OCI-LY7 (cell line): ENCODE data around the gene TEX36. TPM values are rescaled to one million over a fixed set of nuclear protein-coding genes. Genes with fewer than 3 reads are reported as not detected.

Experiments used
- BruUV-seq: library from RNA; stranded (reverse); fragments of 400-500 nt; replicated peaks from 2 replicates; lab custom pipeline; 2021; lab: Mats Ljungman, UMichigan
- CTCF ChIA-PET: fragments of 300-600 bp; sonication (Branson Sonifier 250); formaldehyde crosslinking; loops from one replicate; lab custom pipeline; 2022; ENCODE audit warnings: antibody characterized with exemption; ENCODE audit not compliant: unreplicated experiment; lab: Charles Lee
- POLR2A ChIA-PET: fragments of 300-600 bp; sonication (Branson Sonifier 250); formaldehyde crosslinking; loops from one replicate; lab custom pipeline; 2022; ENCODE audit warnings: antibody characterized with exemption; lab: Charles Lee
- DNase-seq: peaks from one replicate; pipeline ENCODE4 v3.0.0-alpha.2; 2015; ENCODE audit warnings: low spot score
- H2AFZ ChIP-seq: fragments of 200-600 bp; sonication (generic), shearing (Covaris generic); 2 replicates; pipeline ENCODE4 v1.6.1; 2014; ENCODE audit warnings: mild to moderate bottlenecking, antibody characterized with exemption, low read length, moderate library complexity
- H3K27ac ChIP-seq: fragments of 200-600 bp; sonication (generic); 2 replicates; pipeline ENCODE4 v1.5.1; 2014; ENCODE audit warnings: mixed run types, low read depth, mild to moderate bottlenecking, moderate library complexity, low read length, inconsistent platforms; ENCODE audit not compliant: poor library complexity, severe bottlenecking
- H3K36me3 ChIP-seq: fragments of 200-600 bp; sonication (generic); 2 replicates; pipeline ENCODE4 v1.6.1; 2014; ENCODE audit warnings: mild to moderate bottlenecking, antibody characterized with exemption, low read length, moderate library complexity, mixed read lengths; ENCODE audit not compliant: insufficient read depth
- H3K4me1 ChIP-seq: fragments of 200-600 bp; sonication (generic); 2 replicates; pipeline ENCODE4 v1.5.1; 2014; ENCODE audit warnings: mild to moderate bottlenecking, low read length; ENCODE audit not compliant: insufficient read depth, poor library complexity, severe bottlenecking
- H3K4me2 ChIP-seq: fragments of 200-600 bp; sonication (generic); 2 replicates; pipeline ENCODE4 v1.6.1; 2014; ENCODE audit warnings: mild to moderate bottlenecking, low read length
- H3K4me3 ChIP-seq: fragments of 200-600 bp; sonication (generic); 2 replicates; pipeline ENCODE4 v1.5.1; 2014; ENCODE audit warnings: mild to moderate bottlenecking, low read depth, low read length; ENCODE audit not compliant: poor library complexity, severe bottlenecking
- H3K79me2 ChIP-seq: fragments of 200-600 bp; sonication (generic); 2 replicates; pipeline ENCODE4 v1.6.1; 2016; ENCODE audit warnings: low read depth, mild to moderate bottlenecking, low read length, moderate library complexity, mixed read lengths; ENCODE audit not compliant: insufficient read depth
- H3K9me2 ChIP-seq: fragments of 200-600 bp; sonication (generic); 2 replicates; pipeline ENCODE4 v1.6.1; 2016; ENCODE audit warnings: mild to moderate bottlenecking, low read length, mixed read lengths; ENCODE audit not compliant: insufficient read depth
- H3K9me3 ChIP-seq: fragments of 200-600 bp; sonication (generic); 2 replicates; pipeline ENCODE4 v1.6.1; 2014; ENCODE audit warnings: mild to moderate bottlenecking, mixed run types, low read length, mixed read lengths
- H4K20me1 ChIP-seq: fragments of 200-600 bp; sonication (generic); 2 replicates; pipeline ENCODE4 v1.6.1; 2014; ENCODE audit warnings: mild to moderate bottlenecking, antibody characterized with exemption, low read length, moderate library complexity, mixed read lengths; ENCODE audit not compliant: insufficient read depth
- EZH2phosphoT487 ChIP-seq: fragments of 200-600 bp; sonication (generic); IDR thresholded peaks from 2 replicates; pipeline ENCODE4 v1.6.1; 2018; ENCODE audit warnings: low read depth, borderline replicate concordance, mild to moderate bottlenecking, mixed run types, antibody characterized with exemption, low read length, moderate library complexity, mixed read lengths
- intact Hi-C: fragments of 100-400 bp; cut with micrococcal nuclease; formaldehyde crosslinking; loops from one replicate; pipeline ENCODE4 v1.10.0; 2022; ENCODE audit not compliant: unreplicated experiment
- total RNA-seq, 2 experiments: library from RNA; depleted of rRNA in 1 of 2; stranded (reverse); fragments of >200 nt in 1 of 2; shearing (Covaris generic) in 1 of 2; gene quantifications; 2 replicates each; pipeline ENCODE4 v1.2.3, GENCODE V29; 2014 to 2022
- TF ChIP-seq, protein P1 (sequence below): fragments of 200-600 bp; sonication (generic); conservative IDR thresholded peaks from 2 replicates; pipeline ENCODE4 v1.5.1; 2014; ENCODE audit warnings: mild to moderate bottlenecking, antibody characterized with exemption, low read length, moderate library complexity, mixed read lengths

Gene TEX36
- total RNA-seq, 2 experiments from 2014 or later, result not detected

DNA sequence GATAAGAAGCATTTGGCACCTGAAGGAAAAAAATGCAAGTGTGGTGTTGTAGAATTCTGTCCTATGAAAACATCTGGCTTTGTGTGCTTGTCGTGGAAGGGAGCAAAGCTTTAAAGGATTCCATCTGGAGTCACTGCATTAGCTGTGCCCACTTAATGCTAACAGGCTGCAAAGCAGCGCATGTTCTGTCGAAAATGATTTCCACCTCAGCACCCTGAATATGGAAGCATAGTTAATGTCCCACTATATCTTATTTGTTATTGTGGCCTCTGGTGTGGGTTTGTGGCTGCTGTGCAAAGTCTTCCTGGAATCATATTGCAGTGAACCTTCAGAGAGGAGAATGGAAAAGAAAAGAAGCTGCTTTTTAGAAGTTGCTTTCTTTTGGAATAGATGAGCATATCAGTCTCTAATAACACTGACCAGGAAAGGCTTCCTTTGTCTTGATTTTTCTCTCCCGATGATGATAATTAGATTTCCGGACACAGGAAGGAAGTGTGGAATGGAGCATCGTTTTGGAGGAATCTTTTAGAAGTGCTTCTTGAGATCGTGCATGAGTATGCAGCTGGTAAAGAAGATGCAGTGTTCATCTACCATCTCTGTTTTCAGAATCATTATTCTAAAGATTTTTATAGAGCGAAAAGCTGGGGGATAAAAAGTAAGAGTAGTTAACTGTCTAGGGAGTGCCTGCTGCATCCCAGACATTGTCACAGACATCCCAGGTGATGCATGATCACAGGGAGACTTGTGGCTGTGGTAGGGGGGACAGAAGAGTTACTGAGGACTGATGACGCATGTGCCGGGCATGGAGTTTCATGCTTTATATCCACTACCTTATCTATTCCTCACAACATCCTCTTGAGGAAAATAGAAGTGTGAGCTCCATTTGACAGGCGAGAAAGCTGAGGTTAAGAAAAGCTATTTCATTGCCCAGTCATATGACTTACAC lies 54.6 kb downstream of the TEX36 start:
- Histone ChIP-seq H3K79me2 (no peaks in the 10 kb centered on the region), H3K9me2 (no peaks in the 10 kb centered on the region), H3K4me1 (no peaks in the 10 kb centered on the region), H3K4me2 (no peak overlapping the region), H3K36me3 (no peaks in the 10 kb centered on the region), H2AFZ (no peak overlapping the region), H3K9me3 (no peaks in the 10 kb centered on the region), H3K27ac (no peak overlapping the region), H3K4me3 (no peak overlapping the region), H4K20me1 (no peaks in the 10 kb centered on the region)
- TF ChIP-seq, protein P1, sequence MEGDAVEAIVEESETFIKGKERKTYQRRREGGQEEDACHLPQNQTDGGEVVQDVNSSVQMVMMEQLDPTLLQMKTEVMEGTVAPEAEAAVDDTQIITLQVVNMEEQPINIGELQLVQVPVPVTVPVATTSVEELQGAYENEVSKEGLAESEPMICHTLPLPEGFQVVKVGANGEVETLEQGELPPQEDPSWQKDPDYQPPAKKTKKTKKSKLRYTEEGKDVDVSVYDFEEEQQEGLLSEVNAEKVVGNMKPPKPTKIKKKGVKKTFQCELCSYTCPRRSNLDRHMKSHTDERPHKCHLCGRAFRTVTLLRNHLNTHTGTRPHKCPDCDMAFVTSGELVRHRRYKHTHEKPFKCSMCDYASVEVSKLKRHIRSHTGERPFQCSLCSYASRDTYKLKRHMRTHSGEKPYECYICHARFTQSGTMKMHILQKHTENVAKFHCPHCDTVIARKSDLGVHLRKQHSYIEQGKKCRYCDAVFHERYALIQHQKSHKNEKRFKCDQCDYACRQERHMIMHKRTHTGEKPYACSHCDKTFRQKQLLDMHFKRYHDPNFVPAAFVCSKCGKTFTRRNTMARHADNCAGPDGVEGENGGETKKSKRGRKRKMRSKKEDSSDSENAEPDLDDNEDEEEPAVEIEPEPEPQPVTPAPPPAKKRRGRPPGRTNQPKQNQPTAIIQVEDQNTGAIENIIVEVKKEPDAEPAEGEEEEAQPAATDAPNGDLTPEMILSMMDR, result no peak
- no peak for TF ChIP-seq EZH2phosphoT487
- ChIA-PET POLR2A (interaction anchor here (0.6 kb wide), 1 partner anchor 394 kb away, joined by 4 read pairs; no protein-coding TSS in a partner anchor), CTCF (no interaction called here)
- intact Hi-C loops, result loop anchor here (5.0 kb wide), 1 partner anchor 581 kb away; no protein-coding TSS in a partner anchor
- DNase-seq, result no peak
- BruUV-seq, result no TSS peak

DNA sequence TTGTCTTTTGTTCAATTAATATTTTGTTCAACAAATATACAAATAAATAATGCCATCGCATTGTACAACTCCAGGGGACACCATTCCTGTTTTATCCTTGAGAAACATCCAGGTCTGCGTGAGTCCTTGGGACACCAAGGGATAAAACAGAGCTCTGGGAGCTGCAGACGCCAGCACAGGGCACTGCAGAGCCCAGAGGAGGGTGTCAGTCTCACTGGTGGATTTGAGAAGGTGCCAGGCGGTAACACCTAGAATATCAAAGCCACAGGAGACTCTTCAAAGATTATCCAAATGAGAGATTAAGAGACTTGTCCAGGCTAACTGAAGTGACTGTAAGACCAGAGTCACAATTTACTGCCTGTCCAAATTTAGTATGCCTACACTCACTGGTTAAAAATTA lies 55.3 kb downstream of the TEX36 start:
- no peaks in the 10 kb centered on the region for H3K36me3 ChIP-seq
- H3K4me3 ChIP-seq, result no peak overlapping the region
- no peaks in the 10 kb centered on the region for H3K9me3 ChIP-seq
- H3K79me2 ChIP-seq, result no peaks in the 10 kb centered on the region
- no peaks in the 10 kb centered on the region for H3K4me1 ChIP-seq
- no peak overlapping the region for H3K27ac ChIP-seq
- ChIA-PET CTCF (no interaction called here), POLR2A (no interaction called here)
- intact Hi-C loops, result loop anchor here (5.0 kb wide), 1 partner anchor 580 kb away; no protein-coding TSS in a partner anchor
- H2AFZ ChIP-seq, result no peak overlapping the region
- H3K9me2 ChIP-seq, result no peaks in the 10 kb centered on the region
- TF ChIP-seq, protein P1, result no peak
- no peak for TF ChIP-seq EZH2phosphoT487
- H3K4me2 ChIP-seq, result no peak overlapping the region
- DNase-seq, result no peak
- BruUV-seq, result no TSS peak
- H4K20me1 ChIP-seq, result no peaks in the 10 kb centered on the region

DNA sequence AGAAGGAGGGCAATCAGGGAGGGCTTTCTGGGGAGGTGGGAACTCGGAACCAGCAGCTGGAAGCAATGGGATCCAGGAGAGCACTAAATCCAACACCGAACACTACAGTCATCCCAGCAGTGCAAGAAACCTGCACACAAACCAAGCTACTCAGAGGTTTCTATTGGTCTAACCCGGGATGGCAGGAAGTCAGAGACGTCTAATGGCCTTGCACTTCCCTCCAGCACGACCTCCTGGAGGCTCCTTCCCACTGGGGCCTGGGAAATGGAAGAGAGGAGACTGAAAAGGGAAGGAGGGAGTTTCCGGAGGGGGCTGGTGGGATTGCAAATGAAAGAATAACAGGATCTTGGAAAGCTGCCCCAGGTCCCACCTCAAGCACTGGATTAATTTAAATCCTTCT lies 56.3 kb downstream of the TEX36 start:
- Histone ChIP-seq H3K27ac (no peak overlapping the region), H3K4me2 (no peak overlapping the region), H3K79me2 (no peaks in the 10 kb centered on the region), H3K9me2 (no peaks in the 10 kb centered on the region), H3K36me3 (no peaks in the 10 kb centered on the region), H3K9me3 (no peaks in the 10 kb centered on the region), H2AFZ (no peak overlapping the region), H3K4me1 (no peaks in the 10 kb centered on the region), H3K4me3 (no peak overlapping the region), H4K20me1 (no peaks in the 10 kb centered on the region)
- ChIA-PET POLR2A (no interaction called here), CTCF (no interaction called here)
- TF ChIP-seq, protein P1, result no peak
- TF ChIP-seq EZH2phosphoT487, result no peak
- DNase-seq, result no peak
- BruUV-seq, result no TSS peak
- intact Hi-C loops, result loop anchor here (5.0 kb wide), 1 partner anchor 579 kb away; no protein-coding TSS in a partner anchor
